LNCaP clone FGC (cell line): ENCODE data around the gene PPDPF.

ENCODE experiments used
- DNase-seq: peaks from one replicate; pipeline ENCODE4 v3.0.0-alpha.2; 2011; ENCODE audit warnings: low read depth
- H3K4me3 ChIP-seq: 2 replicates; pipeline ENCODE4 v1.5.1; 2011; ENCODE audit warnings: mild to moderate bottlenecking, low read depth, low read length, control low read depth
- CTCF ChIP-seq: IDR thresholded peaks from 2 replicates; pipeline ENCODE4 v1.5.1; 2012; ENCODE audit warnings: mild to moderate bottlenecking; ENCODE audit not compliant: control insufficient read depth, insufficient read depth; ENCODE audit errors: extremely low read depth

PPDPF gene

GRCh38 chr20:63488315-63489251 lies 32.0 kb upstream of the PPDPF start:
- no peak for TF ChIP-seq CTCF
- H3K4me3 ChIP-seq, result no peak overlapping the region
- DNase-seq, result no peak

- TF ChIP-seq CTCF, result no peak
- H3K4me3 ChIP-seq, result no peak overlapping the region
- no peak for DNase-seq
Observed at GRCh38 chr20:63490416-63490815, 30.1 kb upstream of the PPDPF start.

DNA sequence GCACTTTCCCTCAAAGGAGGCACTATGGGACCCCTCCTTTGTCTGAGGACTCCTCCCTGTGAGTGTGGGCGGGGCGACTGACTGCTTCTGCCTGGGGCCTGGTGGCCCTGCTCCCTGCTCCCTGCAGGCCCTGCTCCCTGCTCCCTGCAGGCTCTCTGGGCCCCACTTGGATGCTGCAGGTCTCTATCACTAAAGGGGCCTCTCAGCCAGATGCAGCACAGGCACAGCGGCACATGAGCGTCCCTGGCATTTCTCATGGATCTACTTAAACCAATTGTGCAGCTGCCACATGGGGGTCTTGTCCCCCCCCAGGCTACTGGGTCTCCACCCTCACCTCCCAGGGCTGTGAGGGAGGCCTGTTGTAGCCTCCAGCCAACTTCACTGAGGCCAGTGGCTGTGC lies 29.5 kb upstream of the PPDPF start:
- TF ChIP-seq CTCF, result no peak
- H3K4me3 ChIP-seq, result no peak overlapping the region
- no peak for DNase-seq

- TF ChIP-seq CTCF, result no peak
- DNase-seq, result no peak
- no peak overlapping the region for H3K4me3 ChIP-seq
Observed at GRCh38 chr20:63491635-63492230, 28.8 kb upstream of the PPDPF start.

- no peak for DNase-seq
- H3K4me3 ChIP-seq, result no peak overlapping the region
- no peak for TF ChIP-seq CTCF
Observed at GRCh38 chr20:63492518-63492917, 28.0 kb upstream of the PPDPF start.

DNA sequence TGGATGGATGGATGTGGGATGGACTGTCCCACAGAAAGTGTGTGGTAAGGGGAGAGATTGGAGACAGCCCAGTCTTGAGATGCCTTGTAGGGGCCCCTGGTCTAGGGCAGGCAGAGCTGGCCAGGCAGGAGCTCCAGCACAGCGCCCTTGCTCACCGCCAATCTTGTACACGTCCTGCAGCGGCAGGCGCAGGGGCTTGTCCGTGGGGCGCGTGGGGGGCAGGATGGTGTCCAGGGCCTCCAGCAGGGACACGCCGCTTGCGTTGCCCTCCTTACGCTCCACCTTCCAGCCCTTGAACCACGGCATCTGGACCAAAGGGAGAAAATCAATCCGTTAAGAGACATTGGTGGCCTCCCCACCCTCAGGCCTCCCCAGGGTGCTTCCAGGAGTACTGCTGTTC lies 27.6 kb upstream of the PPDPF start:
- H3K4me3 ChIP-seq, result no peak overlapping the region
- no peak for TF ChIP-seq CTCF
- no peak for DNase-seq
